Measurements from ENCODE around the gene CCL24. TPM values are rescaled to one million over a fixed set of nuclear protein-coding genes. Genes with fewer than 3 reads are reported as not detected.
A peak's percentile ranks its signal among the peaks of the same experiment; 100 is the strongest.
"Not testable (repeated sequence)": the region's sequence is repeated elsewhere in the genome, so short reads cannot be mapped to it uniquely, and the experiment has no call there.

The CCL24 gene
- total RNA-seq, 1 donor from 2014 or later, result not detected

DNA sequence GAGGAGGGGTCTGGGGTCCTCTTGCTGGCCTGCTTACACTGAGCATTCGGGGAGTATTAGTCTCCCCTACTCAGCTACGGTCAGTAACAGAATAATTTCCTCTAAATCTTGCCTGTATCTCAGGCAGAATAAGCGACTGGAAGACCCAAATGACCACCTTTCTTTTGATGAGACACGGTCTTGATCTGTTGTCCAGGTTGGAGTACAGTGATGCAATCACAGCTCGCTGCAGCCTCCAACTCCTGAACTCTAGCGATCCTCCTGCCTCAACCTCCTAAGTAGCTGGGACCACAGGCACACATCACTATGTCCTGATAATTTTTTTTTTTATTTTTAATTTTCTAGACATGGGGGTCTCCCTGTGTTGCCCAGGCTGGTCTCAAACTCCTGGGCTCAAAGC, 17.2 kb downstream of the CCL24 start:
- Histone ChIP-seq H3K9me3 (no peaks in the 10 kb centered on the region), H3K4me1 (peaks cover 25% of the 10 kb centered on the region), H3K27ac (peak overlapping the region; percentile 53), H3K27me3 (no peaks in the 10 kb centered on the region), H3K36me3 (no peaks in the 10 kb centered on the region), H3K4me3 (no peak overlapping the region)
- DNase-seq (ENCODE audit: extremely low spot score in 2 of 2), result no peak
- TF ChIP-seq POLR2A (IDR thresholded peaks at IDR 0.05), result no peak
- no peak for TF ChIP-seq POLR2AphosphoS5 (IDR thresholded peaks at IDR 0.05; ENCODE audit: insufficient read depth in 1 of 2, low read depth in 1 of 2)
- TF ChIP-seq, protein P1, sequence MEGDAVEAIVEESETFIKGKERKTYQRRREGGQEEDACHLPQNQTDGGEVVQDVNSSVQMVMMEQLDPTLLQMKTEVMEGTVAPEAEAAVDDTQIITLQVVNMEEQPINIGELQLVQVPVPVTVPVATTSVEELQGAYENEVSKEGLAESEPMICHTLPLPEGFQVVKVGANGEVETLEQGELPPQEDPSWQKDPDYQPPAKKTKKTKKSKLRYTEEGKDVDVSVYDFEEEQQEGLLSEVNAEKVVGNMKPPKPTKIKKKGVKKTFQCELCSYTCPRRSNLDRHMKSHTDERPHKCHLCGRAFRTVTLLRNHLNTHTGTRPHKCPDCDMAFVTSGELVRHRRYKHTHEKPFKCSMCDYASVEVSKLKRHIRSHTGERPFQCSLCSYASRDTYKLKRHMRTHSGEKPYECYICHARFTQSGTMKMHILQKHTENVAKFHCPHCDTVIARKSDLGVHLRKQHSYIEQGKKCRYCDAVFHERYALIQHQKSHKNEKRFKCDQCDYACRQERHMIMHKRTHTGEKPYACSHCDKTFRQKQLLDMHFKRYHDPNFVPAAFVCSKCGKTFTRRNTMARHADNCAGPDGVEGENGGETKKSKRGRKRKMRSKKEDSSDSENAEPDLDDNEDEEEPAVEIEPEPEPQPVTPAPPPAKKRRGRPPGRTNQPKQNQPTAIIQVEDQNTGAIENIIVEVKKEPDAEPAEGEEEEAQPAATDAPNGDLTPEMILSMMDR (IDR thresholded peaks at IDR 0.05), result no peak
- intact Hi-C loops (cut with DNase I), result no loop called here

DNA sequence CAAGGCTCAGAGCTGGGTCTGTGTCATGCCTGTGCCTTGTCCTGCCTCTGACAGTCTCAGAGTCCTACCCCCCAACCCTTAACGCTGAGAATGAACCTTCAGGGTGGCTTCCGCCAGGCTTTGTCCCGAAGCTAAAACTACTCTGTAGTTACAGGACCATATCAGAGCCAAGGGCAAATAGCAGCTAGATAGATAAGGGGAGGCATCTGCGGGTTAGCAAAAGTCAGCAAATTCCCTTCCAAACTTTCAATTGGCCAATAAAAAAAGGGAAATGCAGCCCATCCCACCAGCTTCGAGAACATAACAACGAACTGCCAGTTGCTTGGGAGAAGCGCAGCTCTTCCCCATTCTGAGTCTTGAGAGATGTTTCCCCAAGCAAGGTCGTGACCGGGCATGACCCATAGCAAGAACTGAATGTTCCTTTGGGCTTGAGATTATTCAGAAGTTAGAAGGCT, 17.7 kb downstream of the CCL24 start:
- DNase-seq (ENCODE audit: extremely low spot score in 2 of 2), result no peak
- intact Hi-C loops (cut with DNase I), result no loop called here
- TF ChIP-seq POLR2A (IDR thresholded peaks at IDR 0.05) (no peak), POLR2AphosphoS5 (IDR thresholded peaks at IDR 0.05; ENCODE audit: insufficient read depth in 1 of 2, low read depth in 1 of 2) (peak in 1 of 2 donors; percentile 55)
- TF ChIP-seq, protein P1 (IDR thresholded peaks at IDR 0.05), result no peak
- H3K27ac ChIP-seq, result peak overlapping the region; percentile 53
- H3K4me3 ChIP-seq, result no peak overlapping the region
- H3K4me1 ChIP-seq, result peaks cover 31% of the 10 kb centered on the region
- no peaks in the 10 kb centered on the region for H3K27me3 ChIP-seq
- H3K9me3 ChIP-seq, result no peaks in the 10 kb centered on the region
- no peaks in the 10 kb centered on the region for H3K36me3 ChIP-seq

DNA sequence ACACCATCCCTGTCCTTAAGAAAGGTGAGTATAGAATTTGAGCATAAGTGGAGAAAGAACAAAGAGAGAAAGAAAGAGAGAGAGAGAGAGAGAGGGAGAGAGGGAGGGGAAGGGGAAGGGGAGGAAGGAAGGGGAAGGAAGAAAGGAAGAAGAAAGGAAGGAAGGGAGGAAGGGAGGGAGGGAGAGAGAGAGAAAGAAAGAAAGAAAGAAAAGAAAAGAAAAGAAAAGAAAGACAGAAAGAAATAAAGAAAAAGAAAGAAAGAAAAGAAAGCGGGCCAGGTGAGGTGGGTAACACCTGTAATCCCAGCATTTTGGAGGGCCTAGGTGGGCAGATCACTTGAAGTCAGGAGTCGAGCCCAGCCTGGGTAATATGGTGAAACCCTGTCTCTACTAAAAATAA, 19.9 kb downstream of the CCL24 start:
- DNase-seq (ENCODE audit: extremely low spot score in 2 of 2), result no peak
- no peaks in the 10 kb centered on the region for H3K9me3 ChIP-seq
- no peak overlapping the region for H3K27ac ChIP-seq
- no peak for TF ChIP-seq POLR2A (IDR thresholded peaks at IDR 0.05)
- TF ChIP-seq, protein P1 (IDR thresholded peaks at IDR 0.05), result no peak
- no peak for TF ChIP-seq POLR2AphosphoS5 (IDR thresholded peaks at IDR 0.05; ENCODE audit: insufficient read depth in 1 of 2, low read depth in 1 of 2)
- H3K36me3 ChIP-seq, result no peaks in the 10 kb centered on the region
- H3K27me3 ChIP-seq, result no peaks in the 10 kb centered on the region
- intact Hi-C loops (cut with DNase I), result no loop called here
- H3K4me3 ChIP-seq, result no peak overlapping the region
- H3K4me1 ChIP-seq, result peaks cover 41% of the 10 kb centered on the region

DNA sequence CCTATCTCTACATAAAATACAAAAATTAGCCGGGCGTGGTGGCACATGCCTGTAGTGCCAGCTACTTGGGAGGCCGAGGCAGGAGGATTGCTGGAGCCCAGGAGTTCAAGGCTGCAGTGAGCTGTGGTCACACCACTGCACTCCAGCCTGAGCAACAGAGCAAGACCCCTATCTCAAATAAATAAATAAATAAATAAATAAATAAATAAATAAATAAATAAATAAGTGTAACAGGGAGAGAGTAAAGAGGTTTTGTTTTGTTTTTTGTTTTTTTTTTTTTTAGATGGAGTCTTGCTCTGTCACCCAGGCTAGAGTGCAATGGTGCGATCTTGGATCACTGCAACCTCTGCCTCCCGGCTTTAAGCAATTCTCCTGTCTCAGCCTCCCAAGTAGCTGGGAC, 21.0 kb downstream of the CCL24 start:
- H3K9me3 ChIP-seq; H3K36me3 ChIP-seq; DNase-seq (ENCODE audit: extremely low spot score in 2 of 2); H3K27me3 ChIP-seq; intact Hi-C loops (cut with DNase I); H3K4me3 ChIP-seq: not testable (repeated sequence)
- peak overlapping the region; percentile 89 for H3K27ac ChIP-seq
- H3K4me1 ChIP-seq, result peaks cover 41% of the 10 kb centered on the region

DNA sequence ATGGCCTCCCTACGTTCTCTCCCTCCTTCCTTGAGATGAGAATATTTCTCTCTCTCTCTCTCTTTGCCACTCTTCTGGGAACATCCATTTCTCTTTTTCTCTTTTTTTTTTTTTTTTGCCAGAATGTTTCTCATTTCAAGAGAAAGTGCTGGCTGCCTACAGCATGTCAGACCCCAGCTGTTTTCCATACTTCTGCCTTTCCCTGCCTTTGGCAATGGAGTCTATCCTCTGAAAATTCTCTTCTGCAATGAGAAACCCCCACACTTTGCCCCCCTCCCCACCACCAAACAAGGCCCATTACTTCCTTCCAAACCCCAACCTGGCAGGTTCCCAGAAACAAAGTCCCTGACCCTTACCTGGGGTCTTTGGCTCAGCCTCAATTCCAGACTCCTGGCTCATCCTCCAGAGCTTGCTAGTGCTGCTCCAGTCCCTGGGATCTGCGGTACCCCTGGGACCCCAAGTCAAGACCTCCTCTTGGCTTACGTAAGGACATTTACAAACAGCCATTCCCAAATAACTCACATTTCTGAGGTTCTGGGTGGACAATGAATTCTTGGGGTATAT, 24.2 kb downstream of the CCL24 start:
- TF ChIP-seq, protein P1 (IDR thresholded peaks at IDR 0.05), result no peak
- no peak for TF ChIP-seq POLR2A (IDR thresholded peaks at IDR 0.05)
- TF ChIP-seq POLR2AphosphoS5 (IDR thresholded peaks at IDR 0.05; ENCODE audit: insufficient read depth in 1 of 2, low read depth in 1 of 2), result no peak
- Histone ChIP-seq H3K27me3 (no peaks in the 10 kb centered on the region), H3K9me3 (no peaks in the 10 kb centered on the region), H3K4me3 (no peak overlapping the region), H3K4me1 (peaks cover 27% of the 10 kb centered on the region), H3K36me3 (no peaks in the 10 kb centered on the region), H3K27ac (peak overlapping the region; percentile 53)
- intact Hi-C loops (cut with DNase I), result no loop called here
- no peak for DNase-seq (ENCODE audit: extremely low spot score in 2 of 2)

DNA sequence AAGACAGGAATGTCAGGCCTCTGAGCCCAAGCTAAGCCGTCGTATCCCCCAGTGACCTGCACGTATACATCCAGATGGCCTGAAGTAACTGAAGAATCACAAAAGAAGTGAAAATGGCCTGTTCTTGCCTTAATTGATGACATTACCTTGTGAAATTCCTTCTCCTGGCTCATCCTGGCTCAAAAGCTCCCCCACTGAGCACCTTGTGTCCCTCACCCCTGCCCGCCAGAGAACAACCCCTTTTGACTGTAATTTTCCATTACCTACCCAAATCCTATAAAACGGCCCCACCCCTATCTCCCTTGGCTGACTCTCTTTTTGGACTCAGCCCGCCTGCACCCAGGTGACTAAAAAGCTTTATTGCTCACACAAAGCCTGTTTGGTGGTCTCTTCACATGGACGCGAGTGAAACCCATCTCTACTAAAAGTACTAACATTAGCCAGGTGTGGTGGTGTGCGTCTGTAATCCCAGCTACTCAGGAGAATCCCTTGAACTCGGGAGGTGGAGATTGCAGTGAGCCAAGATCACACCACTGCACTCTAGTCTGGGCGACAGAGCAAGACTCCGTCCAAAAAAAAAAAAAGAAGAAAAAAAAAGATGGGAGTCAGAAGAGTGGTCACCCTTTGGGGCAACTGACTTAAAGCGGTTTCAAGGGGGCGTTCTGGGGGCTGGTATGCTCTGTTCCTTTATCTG, 25.3 kb downstream of the CCL24 start:
- intact Hi-C loops (cut with DNase I); H3K36me3 ChIP-seq: not testable (repeated sequence)

DNA sequence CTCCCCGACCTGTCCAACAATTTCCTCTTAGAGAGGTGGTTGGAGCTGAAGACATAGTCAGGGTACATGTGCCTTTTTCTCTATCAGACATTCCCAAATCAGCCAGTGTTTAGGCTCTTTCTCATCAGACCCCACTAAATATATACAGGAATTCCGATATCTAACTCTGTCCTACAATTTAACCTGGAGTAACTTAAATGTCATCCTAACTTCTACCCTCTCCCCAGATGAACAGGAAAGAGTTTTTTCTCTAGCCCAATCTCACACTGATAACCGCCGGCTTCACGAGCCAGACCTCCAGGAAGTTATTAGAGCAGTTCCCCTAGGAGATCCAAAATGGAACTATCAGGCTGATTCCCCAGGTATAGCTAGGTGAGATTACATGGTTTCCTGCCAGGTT, 30.5 kb downstream of the CCL24 start:
- H3K9me3 ChIP-seq; DNase-seq (ENCODE audit: extremely low spot score in 2 of 2); H3K4me3 ChIP-seq; H3K4me1 ChIP-seq; H3K27ac ChIP-seq; H3K27me3 ChIP-seq; H3K36me3 ChIP-seq; intact Hi-C loops (cut with DNase I): not testable (repeated sequence)

More for the DNA sequence above, 25.3 kb downstream of the CCL24 start:
- H3K4me1 ChIP-seq, result peaks cover 27% of the 10 kb centered on the region
- peak overlapping the region; percentile 20 for H3K27ac ChIP-seq
- H3K9me3 ChIP-seq; H3K27me3 ChIP-seq; H3K4me3 ChIP-seq; DNase-seq (ENCODE audit: extremely low spot score in 2 of 2): not testable (repeated sequence)

DNA sequence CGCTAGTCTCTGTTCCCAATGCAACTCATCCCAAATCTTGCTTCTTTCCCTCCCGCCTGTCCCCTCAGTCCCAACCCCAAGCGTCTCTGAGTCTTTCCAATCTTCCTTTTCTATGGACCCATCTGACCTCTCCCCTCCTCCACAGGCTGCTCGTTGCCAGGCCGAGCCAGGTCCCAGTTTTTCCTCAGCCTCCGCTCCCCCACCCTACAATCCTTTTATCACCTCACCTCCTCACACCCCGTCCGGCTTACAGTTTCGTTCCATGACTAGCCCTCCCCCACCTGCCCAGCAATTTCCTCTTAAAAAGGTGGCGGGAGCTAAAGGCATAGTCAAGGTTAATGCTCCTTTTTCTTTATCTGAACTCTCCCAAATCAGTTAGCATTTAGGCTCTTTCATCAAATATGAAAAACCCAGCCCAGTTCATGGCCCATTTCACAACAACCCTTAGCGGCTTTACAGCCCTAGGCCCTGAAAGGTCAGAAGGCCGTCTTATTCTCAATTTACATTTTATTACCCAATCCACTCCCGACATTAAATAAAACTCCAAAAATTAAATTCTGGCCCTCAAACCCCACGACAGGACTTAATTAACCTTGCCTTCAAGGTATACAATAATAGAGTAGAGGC, 32.8 kb downstream of the CCL24 start:
- intact Hi-C loops (cut with DNase I), result not testable (repeated sequence)

More for the DNA sequence above, 32.8 kb downstream of the CCL24 start:
- H3K9me3 ChIP-seq; DNase-seq (ENCODE audit: extremely low spot score in 2 of 2); H3K36me3 ChIP-seq; H3K4me1 ChIP-seq; H3K27me3 ChIP-seq: not testable (repeated sequence)
- peak overlapping the region; percentile 61 for H3K27ac ChIP-seq
- H3K4me3 ChIP-seq, result peak overlapping the region in 1 of 2 donors; percentile 33
